ENCODE results near the gene SOX5. TPM values are rescaled to one million over a fixed set of nuclear protein-coding genes. Genes with fewer than 3 reads are reported as not detected.
"Not testable (repeated sequence)": the region's sequence is repeated elsewhere in the genome, so short reads cannot be mapped to it uniquely, and the experiment has no call there.

SOX5 gene
- polyA plus RNA-seq, 1 donor, result 7.1 TPM

- no peak for DNase-seq
Measured at GRCh38 chr12:23540572-23540971, 408.9 kb downstream of the SOX5 start.

DNA sequence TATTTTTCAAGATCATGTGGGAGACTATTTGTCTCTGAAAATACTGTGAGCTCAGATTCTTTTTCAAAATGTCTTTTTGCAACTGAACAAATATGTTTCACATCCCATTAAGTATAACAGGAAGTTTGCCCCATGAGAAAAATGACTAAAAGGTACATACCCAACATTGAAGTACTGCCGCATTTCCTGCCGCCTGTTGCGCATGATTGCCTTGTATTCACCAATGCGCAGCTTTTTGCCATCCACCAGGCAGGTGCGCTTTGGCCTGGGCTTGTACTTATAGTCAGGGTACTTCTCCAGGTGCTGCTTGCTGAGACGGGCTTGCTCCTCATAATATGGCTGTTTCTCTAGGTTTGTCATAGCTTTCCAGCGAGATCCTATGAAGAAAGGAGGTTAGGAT lies 413.2 kb downstream of the SOX5 start:
- no peak for DNase-seq

DNA sequence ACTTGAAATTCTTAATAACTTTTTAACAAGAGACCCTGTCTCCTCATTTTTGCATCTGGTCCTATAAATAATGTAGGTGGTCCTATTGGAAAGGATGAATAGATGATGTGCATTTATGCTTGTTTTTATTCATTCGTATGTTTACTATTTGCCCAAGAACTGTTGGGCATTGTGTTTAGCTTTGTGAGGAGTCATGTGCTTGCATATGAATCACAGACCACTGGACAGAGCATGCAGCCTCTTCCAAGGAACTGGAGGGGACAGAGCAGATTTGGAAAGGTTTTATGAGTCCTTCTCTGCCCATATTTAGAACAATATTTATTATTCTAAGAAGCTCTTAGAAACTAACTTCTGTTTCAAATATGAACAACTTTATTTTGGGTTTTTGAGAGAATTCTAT lies 414.0 kb downstream of the SOX5 start:
- no peak for DNase-seq

DNA sequence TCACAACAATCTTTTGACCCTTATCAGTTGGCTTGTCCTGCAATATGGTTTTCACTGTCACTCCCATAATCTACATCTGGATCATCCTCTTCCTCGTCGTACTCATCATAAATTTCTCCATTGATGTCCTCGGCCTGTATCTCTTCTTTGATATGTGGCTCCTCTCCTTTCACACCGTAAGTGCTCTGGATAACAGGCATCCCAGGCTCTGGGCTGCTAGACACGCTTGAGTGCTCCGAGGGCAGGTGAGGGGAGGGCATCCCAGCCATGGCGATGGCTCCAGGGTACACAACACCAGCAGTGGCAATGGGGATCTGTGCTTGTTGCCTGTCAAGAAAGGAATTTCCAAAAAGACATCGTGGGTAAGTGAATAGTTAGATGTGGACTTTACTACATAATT lies 415.3 kb downstream of the SOX5 start:
- DNase-seq, result no peak

- DNase-seq, result no peak
Measured at GRCh38 chr12:23533699-23534098, 415.8 kb downstream of the SOX5 start.

DNA sequence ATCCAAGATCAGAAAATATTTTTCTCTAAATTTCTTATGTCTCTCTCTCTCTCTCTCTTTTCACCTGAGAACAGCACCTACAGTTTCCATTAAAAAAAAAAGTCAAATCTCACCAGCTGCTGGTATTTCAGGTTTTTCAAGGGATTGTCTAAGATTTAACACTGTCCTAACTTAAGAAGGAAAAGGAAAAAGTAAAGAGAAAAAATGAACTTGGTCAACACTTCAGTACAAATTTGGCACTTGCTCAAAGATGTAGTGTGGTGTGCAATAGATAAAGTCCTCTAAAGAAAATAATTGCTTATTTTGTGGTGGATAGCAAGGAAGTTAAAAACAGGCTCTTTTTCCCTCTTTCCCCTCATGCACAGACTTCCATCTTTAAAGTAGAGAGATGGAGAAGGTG lies 416.2 kb downstream of the SOX5 start:
- DNase-seq, result no peak

GRCh38 chr12:23528316-23528715 lies 421.2 kb downstream of the SOX5 start:
- no peak for DNase-seq

DNA sequence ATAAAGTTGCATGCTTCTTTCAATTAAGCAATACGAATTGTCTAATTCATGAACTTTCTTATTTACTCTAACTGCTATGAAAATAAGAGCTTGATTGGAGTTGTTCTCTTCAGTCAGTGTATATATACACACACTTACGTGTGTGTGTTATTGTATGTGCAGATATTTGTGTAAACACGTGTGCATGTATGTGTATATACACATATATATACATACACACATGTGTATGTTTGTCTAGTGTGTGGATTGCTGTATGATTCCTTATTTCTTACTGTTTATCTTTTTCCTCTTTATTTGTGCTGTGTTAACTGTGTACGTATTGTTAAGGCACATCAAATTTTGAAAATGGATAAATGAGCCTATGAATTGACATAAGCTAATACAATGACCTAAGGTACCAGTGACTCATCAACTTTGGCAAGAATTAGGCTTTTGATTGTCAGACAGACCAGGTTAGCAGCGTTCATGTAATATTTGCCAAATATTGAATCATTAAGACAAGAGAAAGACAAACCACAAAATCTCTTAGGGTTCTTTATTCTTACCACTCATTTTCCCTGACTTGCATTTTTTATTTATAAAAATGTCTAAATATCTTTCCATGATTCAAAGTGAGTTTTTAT lies 423.9 kb downstream of the SOX5 start:
- DNase-seq, result no peak

DNA sequence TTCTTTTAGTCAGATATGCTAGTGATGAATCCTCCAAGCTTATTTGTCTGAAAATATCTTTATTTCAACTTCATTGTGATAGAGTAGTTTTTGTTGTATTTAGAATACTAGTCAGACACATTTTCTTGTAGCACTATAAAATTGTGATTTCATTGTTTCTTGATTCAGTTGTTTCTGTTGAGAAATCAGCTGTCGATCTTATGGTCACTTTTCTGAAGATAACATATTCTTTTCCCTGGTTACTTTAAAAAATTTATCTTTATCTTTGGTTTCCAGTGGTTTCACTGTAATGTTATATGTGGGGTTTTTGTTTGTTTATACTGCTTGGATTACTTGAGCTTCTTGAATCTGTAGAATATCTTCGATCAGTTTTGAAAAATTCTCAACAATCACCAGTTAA lies 426.1 kb downstream of the SOX5 start:
- DNase-seq, result no peak

GRCh38 chr12:23519444-23519843 lies 430.0 kb downstream of the SOX5 start:
- DNase-seq, result not testable (repeated sequence)

- DNase-seq, result not testable (repeated sequence)
Measured at GRCh38 chr12:23515785-23516184, 433.7 kb downstream of the SOX5 start.

- DNase-seq, result no peak
Measured at GRCh38 chr12:23510484-23510883, 439.0 kb downstream of the SOX5 start.

- DNase-seq, result not testable (repeated sequence)
Measured at GRCh38 chr12:23509832-23510231, 439.6 kb downstream of the SOX5 start.

DNA sequence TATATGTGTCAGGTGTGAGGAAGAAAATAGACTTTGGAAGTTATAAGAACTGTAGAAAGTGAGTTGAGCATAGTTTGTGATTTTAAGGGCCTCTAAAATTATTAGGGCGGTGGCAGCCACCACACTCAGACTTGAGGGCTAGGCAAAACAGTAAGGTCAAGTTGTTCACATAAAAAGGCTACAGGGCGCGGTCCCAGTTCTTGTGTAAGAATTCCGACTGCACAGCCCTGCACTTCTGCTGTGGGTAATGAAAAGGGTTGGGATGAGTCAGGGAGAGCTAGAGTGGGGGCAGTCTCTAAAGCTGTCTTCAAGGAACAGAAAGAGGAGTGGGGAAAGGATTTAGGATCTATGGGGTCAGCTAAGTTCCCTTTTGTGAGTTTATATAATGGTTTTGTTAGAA lies 441.7 kb downstream of the SOX5 start:
- not testable (repeated sequence) for DNase-seq

DNA sequence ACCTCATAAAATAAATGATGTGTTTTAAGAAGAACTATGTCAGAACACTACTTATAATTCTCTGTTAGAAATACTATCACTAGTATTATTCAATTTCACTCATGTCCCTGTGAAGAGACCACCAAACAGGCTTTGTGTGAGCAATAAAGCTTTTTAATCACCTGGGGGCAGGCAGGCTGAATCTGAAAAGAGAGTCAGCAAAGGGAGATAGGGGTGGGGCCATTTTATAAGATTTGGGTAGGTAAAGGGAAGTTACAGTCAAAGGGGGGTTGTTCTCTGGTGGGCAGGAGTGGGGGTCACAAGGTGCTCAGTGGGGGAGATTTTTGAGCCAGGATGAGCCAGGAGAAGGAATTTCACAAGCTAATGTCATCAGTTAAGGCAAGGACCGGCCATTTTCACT lies 443.7 kb downstream of the SOX5 start:
- DNase-seq, result not testable (repeated sequence)

DNA sequence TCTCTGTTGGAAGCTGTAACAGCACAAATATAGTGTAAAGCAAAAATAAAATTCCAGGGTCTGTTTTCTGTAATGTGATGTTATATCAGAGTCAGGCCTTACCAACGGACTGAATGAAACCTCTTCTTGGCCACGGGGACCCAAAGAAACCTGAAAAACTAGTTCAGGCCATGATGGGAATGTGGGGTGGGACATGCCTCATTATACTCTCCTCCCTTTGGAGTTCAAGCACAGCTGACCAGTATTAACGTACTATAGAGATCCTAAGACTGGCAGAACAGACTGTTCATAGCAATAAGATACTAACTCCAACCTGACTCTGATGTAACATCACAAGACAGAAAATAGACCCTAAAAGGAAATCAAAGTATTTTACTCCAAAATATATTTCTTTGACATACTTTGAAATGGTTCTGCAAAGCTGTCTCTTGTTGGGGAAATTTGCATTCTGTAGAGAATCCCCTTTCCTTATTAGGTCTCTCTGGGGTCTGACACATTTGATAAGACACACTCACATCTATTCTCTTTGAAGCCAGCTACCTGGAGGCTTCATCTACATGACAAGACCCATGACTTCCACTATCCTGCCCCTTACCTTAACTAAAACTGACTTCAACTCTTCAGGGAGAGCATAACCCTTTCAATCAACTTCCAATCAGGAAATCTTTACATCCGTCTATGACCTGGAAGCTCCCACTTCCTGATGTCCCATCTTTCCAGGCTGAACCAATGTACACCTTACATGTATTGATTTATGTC lies 444.6 kb downstream of the SOX5 start:
- DNase-seq, result no peak

GRCh38 chr12:23504043-23504442 lies 445.4 kb downstream of the SOX5 start:
- DNase-seq, result no peak

DNA sequence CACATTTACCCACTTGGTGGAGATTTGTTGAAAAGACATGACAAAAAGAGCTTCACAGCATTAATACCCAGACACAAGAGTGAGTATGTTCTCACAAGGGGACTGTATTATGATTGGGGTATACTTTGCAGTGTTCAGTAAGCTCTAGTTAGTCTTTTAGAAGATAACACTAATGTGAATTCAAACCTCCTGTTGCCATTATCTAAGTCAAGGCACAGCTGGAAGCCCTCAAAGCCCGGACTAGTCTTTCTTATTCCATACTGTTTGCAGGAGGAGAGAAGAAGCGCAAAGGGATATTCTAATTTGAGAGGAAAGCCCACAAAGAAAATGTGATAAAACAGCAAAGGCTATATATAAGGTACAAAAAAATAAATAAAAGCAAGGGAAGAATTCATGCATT lies 445.9 kb downstream of the SOX5 start:
- no peak for DNase-seq

GRCh38 chr12:23502259-23502658 lies 447.2 kb downstream of the SOX5 start:
- DNase-seq, result no peak

- DNase-seq, result no peak
Measured at GRCh38 chr12:23495472-23495871, 454.0 kb downstream of the SOX5 start.

DNA sequence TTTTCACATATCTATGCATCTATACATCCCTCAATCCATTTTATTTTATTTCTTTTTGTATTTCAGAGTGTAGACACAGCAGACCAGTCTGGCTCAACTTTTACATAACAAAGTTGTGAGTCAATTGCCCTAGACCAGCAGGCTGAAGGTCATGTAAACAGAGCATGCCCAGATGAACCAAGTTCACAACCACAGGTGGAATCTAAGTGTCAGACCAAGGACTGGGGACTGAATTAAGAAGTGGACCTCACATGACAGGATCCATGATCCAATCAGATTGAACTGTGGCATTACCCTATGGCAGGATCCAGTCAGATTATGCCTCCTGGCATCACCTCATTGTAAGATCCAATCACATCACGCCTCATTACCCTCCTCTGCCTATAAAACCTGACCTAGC lies 455.8 kb downstream of the SOX5 start:
- no peak for DNase-seq

DNA sequence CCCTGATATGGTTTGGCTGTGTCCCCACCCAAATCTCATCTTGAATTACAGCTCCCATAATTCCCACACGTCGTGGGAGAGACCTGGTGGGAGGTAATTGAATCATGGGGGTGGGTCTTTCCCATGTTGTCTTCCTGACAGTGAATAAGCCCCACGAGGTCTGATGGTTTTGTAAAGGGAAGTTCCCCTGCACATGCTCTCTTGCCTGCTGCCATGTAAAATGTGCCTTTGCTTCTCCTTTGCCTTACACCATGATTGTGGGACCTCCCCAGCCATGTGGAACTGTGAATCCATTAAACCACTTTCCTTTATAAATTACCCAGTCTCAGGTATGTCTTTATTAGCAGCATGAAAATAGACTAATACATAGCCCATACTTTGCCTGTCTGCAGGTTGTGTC lies 458.4 kb downstream of the SOX5 start:
- not testable (repeated sequence) for DNase-seq

DNA sequence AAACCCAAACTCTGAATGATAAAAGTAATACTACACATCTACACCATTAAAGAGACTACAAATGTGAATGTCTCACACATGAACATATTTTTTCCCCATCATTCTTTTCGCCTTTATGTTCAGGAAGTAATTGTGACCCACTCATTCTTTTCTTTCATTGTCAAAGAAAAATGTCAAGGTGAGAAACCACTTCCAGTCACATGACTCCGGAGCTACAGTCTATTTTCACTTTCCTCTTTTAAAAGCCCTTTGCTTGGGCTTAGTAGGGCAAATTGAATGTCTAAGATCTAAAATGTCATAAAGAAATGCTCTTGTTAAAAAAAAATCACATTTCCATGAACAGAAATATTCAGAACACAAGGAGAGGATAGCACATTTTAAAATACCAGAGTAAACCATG lies 461.3 kb downstream of the SOX5 start:
- no peak for DNase-seq

GRCh38 chr12:23484238-23484637 lies 465.2 kb downstream of the SOX5 start:
- no peak for DNase-seq

All from left kidney (tissue), 2 donors.